Gastrocnemius medialis (tissue), 4 donors: ENCODE data around the gene RAB23. TPM values are rescaled to one million over a fixed set of nuclear protein-coding genes. Genes with fewer than 3 reads are reported as not detected.
A peak's percentile ranks its signal among the peaks of the same experiment; 100 is the strongest.

ENCODE experiments used
- ATAC-seq, 2 donors: fragments of 150-250 bp; one replicate each; pipeline ENCODE4 v1.9.1; 2016
- DNase-seq, 2 donors: peaks; one replicate each; pipeline ENCODE4 v3.0.0-alpha.2; 2019
- H3K27ac ChIP-seq, 4 donors: fragments of 200-600 bp; sonication (generic); 1 replicate in 1 of 4; 2 replicates in 3 of 4; pipeline ENCODE4 v1.5.1; 2016 to 2018; ENCODE audit warnings: mild to moderate bottlenecking in 2 of 4, moderate library complexity in 1 of 4
- H3K27me3 ChIP-seq, 3 donors: fragments of 200-600 bp; sonication (generic) in 2 of 3; 1 replicate in 1 of 3; 2 replicates in 2 of 3; pipeline versions ENCODE4 v1.5.1 to v1.6.0; 2016 to 2019; ENCODE audit warnings: mild to moderate bottlenecking in 1 of 3, moderate library complexity in 1 of 3
- H3K36me3 ChIP-seq, 2 donors: fragments of 200-600 bp; sonication (generic) in 1 of 2; one replicate each; pipeline ENCODE4 v1.5.1; 2017 to 2018
- H3K4me1 ChIP-seq, 2 donors: fragments of 200-600 bp; sonication (generic) in 1 of 2; one replicate each; pipeline ENCODE4 v1.5.1; 2016 to 2017; ENCODE audit warnings: mild to moderate bottlenecking in 2 of 2
- H3K4me3 ChIP-seq, 4 donors: fragments of 200-600 bp; sonication (generic) in 3 of 4; 1 replicate in 1 of 4; 2 replicates in 3 of 4; pipeline ENCODE4 v1.5.1; 2016 to 2019; ENCODE audit warnings: mild to moderate bottlenecking in 2 of 4
- H3K9me3 ChIP-seq, 3 donors: fragments of 200-600 bp; sonication (generic) in 2 of 3; 1 replicate in 1 of 3; 2 replicates in 2 of 3; pipeline ENCODE4 v1.5.1; 2016 to 2019
- CTCF ChIP-seq, 5 experiments: fragments of 450-650 bp in 3 of 5; fragments of 200-600 bp in 2 of 5; sonication (generic) in 2 of 5; IDR thresholded peaks in 4 of 5; conservative IDR thresholded peaks in 1 of 5; 1 replicate in 4 of 5; 2 replicates in 1 of 5; pipeline ENCODE4 v1.5.1; 2016 to 2019; ENCODE audit warnings: antibody characterized with exemption in 5 of 5, mild to moderate bottlenecking in 3 of 5, moderate library complexity in 3 of 5
- POLR2A ChIP-seq, 2 donors: fragments of 450-650 bp; IDR thresholded peaks; one replicate each; pipeline ENCODE4 v1.6.1; 2017; ENCODE audit warnings: antibody characterized with exemption in 2 of 2, mild to moderate bottlenecking in 2 of 2, moderate library complexity in 2 of 2
- in situ Hi-C, 4 donors: fragments of 200-750 bp; cut with MboI; loops; one replicate each; pipeline versions ENCODE4 v1.15.0 to v1.8.0; 2017; ENCODE audit warnings: low sequenced_read_pairs in 4 of 4
- intact Hi-C: fragments of 100-400 bp; cut with DNase I; formaldehyde crosslinking; loops from one replicate; pipeline ENCODE4 v1.15.1; 2023; ENCODE audit warnings: low total_unique reads
- total RNA-seq, 4 donors: library from RNA; depleted of rRNA; stranded (reverse); fragments of >200 nt; gene quantifications; one replicate each; pipeline versions ENCODE4 v1.1.0 to v1.2.3, GENCODE V29; 2016

The RAB23 gene
- total RNA-seq, 4 donors from 2014 or later, result 8.7 to 18.5 (median 11.6) TPM

GRCh38 chr6:57172136-57173055, 49.7 kb downstream of the RAB23 start, which contains the start of gene BAG2:
Gene BAG2 (plus strand): TSS chr6:57172326. CDS start chr6:57172698, 372 bp downstream.
- Histone ChIP-seq H3K4me1 (peaks cover 38 to 41% of the 10 kb centered on the region in 2 donors), H3K4me3 (peak within 1 kb of the TSS; percentile 79 to 88 (median 82)), H3K27ac (peak within 1 kb of the TSS; percentile 90 to 95 (median 92)), H3K9me3 (no peaks in the 10 kb centered on the region), H3K36me3 (no peaks in the 10 kb centered on the region), H3K27me3 (no peaks in the 10 kb centered on the region)
- ATAC-seq (peak; percentile 88 to 90), DNase-seq (peak; percentile 68 to 88)
- in situ Hi-C loops (loop anchor here in 1 of 4 donors (5.0 kb wide), 1 partner anchor 145 kb away; the partner anchor contains the start of gene PRIM2), intact Hi-C loops (loop anchor here (1.0 to 10.0 kb wide), 5 partner anchors 50 to 478 kb away; partner anchors contain the start of genes PRIM2, RAB23 and ZNF451)
- peak in 2 of 5 experiments; percentile 28 to 38 for TF ChIP-seq CTCF (IDR thresholded peaks at IDR 0.05 in 4 of 5, conservative IDR thresholded peaks at IDR 0.05 in 1 of 5)
- TF ChIP-seq POLR2A (IDR thresholded peaks at IDR 0.05), result peak; percentile 64 to 75

DNA sequence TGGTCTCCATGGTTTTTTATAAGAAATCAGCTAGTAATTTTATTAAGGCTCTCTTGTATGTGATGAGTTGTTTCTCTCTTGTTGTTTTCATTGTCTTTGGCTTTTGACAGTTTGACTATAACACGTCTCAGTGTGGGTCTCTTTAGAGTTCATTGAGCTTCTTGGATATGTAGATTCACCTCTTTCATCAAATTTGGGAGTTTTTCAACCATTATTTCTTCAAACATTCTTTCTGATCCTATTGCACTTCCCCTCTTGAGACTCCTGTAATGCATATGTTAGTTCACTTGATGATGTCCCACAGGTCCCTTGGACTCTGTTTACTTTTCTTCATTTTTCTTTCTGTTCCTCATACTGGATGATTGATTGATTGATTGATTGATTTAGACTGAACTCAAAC, 57.0 kb downstream of the RAB23 start:
- no peak for ATAC-seq
- Histone ChIP-seq H3K27me3 (no peaks in the 10 kb centered on the region), H3K36me3 (peaks cover 0 to 44% of the 10 kb centered on the region in 2 donors), H3K4me1 (no peaks in the 10 kb centered on the region), H3K27ac (no peak overlapping the region), H3K9me3 (no peaks in the 10 kb centered on the region), H3K4me3 (no peak overlapping the region)
- DNase-seq, result no peak
- in situ Hi-C loops, result loop anchor here in 1 of 4 donors (10.0 kb wide), 1 partner anchor 70 kb away; the partner anchor contains the start of gene ZNF451
- intact Hi-C loops, result no loop called here
- no peak for TF ChIP-seq POLR2A (IDR thresholded peaks at IDR 0.05)
- no peak for TF ChIP-seq CTCF (IDR thresholded peaks at IDR 0.05 in 4 of 5, conservative IDR thresholded peaks at IDR 0.05 in 1 of 5)

DNA sequence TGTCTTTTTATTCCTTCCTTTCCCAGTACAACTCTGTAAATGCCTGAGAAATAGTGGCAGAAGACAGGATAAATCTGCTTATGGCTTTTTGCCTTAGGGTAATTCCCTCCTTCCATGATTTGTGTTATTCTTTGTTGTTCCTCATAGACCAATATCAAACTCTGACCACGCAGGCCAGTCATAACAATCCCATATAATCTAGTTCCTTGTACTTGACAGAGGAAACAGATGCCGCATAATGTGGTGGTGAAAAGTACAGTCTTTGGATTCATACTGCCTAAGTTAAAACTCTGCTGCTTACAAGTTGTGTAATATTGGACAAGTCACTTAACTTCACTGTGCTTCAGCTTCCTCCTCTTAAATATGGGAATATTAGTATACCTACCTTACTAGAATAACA, 58.2 kb downstream of the RAB23 start:
- in situ Hi-C loops (loop anchor here in 1 of 4 donors (10.0 kb wide), 1 partner anchor 69 kb away; the partner anchor contains the start of gene ZNF451), intact Hi-C loops (no loop called here)
- Histone ChIP-seq H3K4me3 (no peak overlapping the region), H3K9me3 (no peaks in the 10 kb centered on the region), H3K36me3 (peaks cover 0 to 44% of the 10 kb centered on the region in 2 donors), H3K27ac (no peak overlapping the region), H3K4me1 (no peaks in the 10 kb centered on the region), H3K27me3 (no peaks in the 10 kb centered on the region)
- ATAC-seq (no peak), DNase-seq (no peak)
- no peak for TF ChIP-seq POLR2A (IDR thresholded peaks at IDR 0.05)
- TF ChIP-seq CTCF (IDR thresholded peaks at IDR 0.05 in 4 of 5, conservative IDR thresholded peaks at IDR 0.05 in 1 of 5), result no peak

DNA sequence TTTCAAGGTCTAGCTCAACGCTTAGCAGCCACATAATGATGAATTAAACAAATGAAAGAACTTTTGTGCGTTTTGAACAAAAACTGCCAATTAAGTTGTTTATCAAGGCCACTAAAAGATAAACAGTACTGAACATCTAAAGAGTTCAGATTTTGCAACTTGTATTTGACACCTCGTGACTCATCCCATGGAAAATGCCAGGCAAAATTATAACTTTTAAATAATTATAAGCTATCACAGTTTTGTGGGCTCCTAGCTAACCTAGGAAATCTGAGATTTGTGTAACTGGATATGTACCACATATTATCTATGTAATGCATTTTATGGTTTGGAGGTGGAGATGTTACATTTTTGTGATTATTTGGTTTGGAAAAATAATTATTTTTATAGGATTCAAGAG, 59.6 kb downstream of the RAB23 start:
- DNase-seq (no peak), ATAC-seq (no peak)
- intact Hi-C loops, result no loop called here
- Histone ChIP-seq H3K4me3 (no peak overlapping the region), H3K36me3 (peaks cover 0 to 47% of the 10 kb centered on the region in 2 donors), H3K4me1 (no peaks in the 10 kb centered on the region), H3K27me3 (no peaks in the 10 kb centered on the region), H3K9me3 (no peaks in the 10 kb centered on the region), H3K27ac (no peak overlapping the region)
- in situ Hi-C loops, result loop anchor here in 1 of 4 donors (10.0 kb wide), 1 partner anchor 68 kb away; the partner anchor contains the start of gene ZNF451
- TF ChIP-seq CTCF (IDR thresholded peaks at IDR 0.05 in 4 of 5, conservative IDR thresholded peaks at IDR 0.05 in 1 of 5) (no peak), POLR2A (IDR thresholded peaks at IDR 0.05) (no peak)
